Psoas muscle (tissue), 8 donors: Measurements from ENCODE around the gene TMSB10. TPM values are rescaled to one million over a fixed set of nuclear protein-coding genes. Genes with fewer than 3 reads are reported as not detected.

Experiments used
- ATAC-seq, 4 donors: fragments of 200-7000 bp; cut with Tn5 transposase; one replicate each; pipeline ENCODE4 v1.9.1; 2020; ENCODE audit warnings: moderate library complexity in 3 of 4, mild to moderate bottlenecking in 2 of 4
- DNase-seq, 2 donors: peaks; one replicate each; pipeline ENCODE4 v3.0.0-alpha.2; 2020
- H3K27ac ChIP-seq: fragments of 200-600 bp; one replicate; pipeline ENCODE4 v1.8.0; 2022
- H3K27me3 ChIP-seq, 3 donors: fragments of 200-600 bp in 1 of 3; one replicate each; pipeline versions ENCODE4 v1.6.1 to v1.8.0; 2013 to 2022; ENCODE audit warnings: low read length in 2 of 3, mild to moderate bottlenecking in 2 of 3, moderate library complexity in 1 of 3; ENCODE audit not compliant: insufficient read depth in 3 of 3
- H3K36me3 ChIP-seq, 2 donors: fragments of 200-600 bp in 1 of 2; one replicate each; pipeline versions ENCODE4 v1.6.1 to v1.8.0; 2013 to 2022; ENCODE audit warnings: low read depth in 1 of 2, mild to moderate bottlenecking in 1 of 2, moderate library complexity in 1 of 2; ENCODE audit not compliant: insufficient read depth in 1 of 2
- H3K4me1 ChIP-seq: fragments of 200-600 bp; one replicate; pipeline ENCODE4 v1.8.0; 2022
- H3K4me3 ChIP-seq: fragments of 200-600 bp; one replicate; pipeline ENCODE4 v1.8.0; 2022; ENCODE audit warnings: mild to moderate bottlenecking
- H3K9me3 ChIP-seq: fragments of 200-600 bp; one replicate; pipeline ENCODE4 v1.8.0; 2022
- WGBS, 3 donors: extraction: QIAGEN DNeasy Blood & Tissue Kit; methylation state at CpG; one replicate each; pipeline versions ENCODE4 v1.1.6 to v1.1.7; 2013; 5-methylcytosine and 5-hydroxymethylcytosine counted together
- intact Hi-C, 2 donors: fragments of 100-400 bp; cut with DNase I; formaldehyde crosslinking; loops; one replicate each; pipeline versions ENCODE4 v1.11.0 to v1.14.2; 2022
- long read RNA-seq, 2 donors: library from polyadenylated mRNA; unstranded; transcript quantifications; one replicate each; pipeline ENCODE4 v2.0.0, GENCODE V29; 2021
- polyA plus RNA-seq, 3 donors: library from polyadenylated mRNA; stranded (reverse); fragments of 200-250 nt; gene quantifications; one replicate each; pipeline ENCODE4 v1.2.3, GENCODE V29; 2013
- total RNA-seq, 4 donors: library from RNA; stranded (reverse); fragmentation: NEBNext Ultra II Directional in 2 of 4; extraction: Animal tissue kit (Norgen Biotek cat#: 25700) in 2 of 4; gene quantifications; one replicate each; pipeline versions ENCODE4 v1.2.1 to v1.2.4, GENCODE V29; 2021 to 2023
- TF ChIP-seq, protein P1 (sequence below): fragments of 200-600 bp; IDR thresholded peaks from one replicate; pipeline ENCODE4 v1.8.0; 2022; ENCODE audit warnings: antibody characterized with exemption
- donor health status: healthy with polysubstance abuse.
- donor health status: DM: no; HTN: no; CAD: no; lungs with moderate emphysema.
- donor health status: Bipolar disorder and iron deficiency.
- donor health status: healthy.
- donor health status: DM: yes; HTN: yes; CAD: no.
- donor health status: DM: no; HTN: no; CAD: no.
- donor health status: DM: no; HTN: no; CAD: no.
- donor health status: DM: yes; HTN: yes; CAD: no.

The TMSB10 gene
- total RNA-seq (100 to 1,000 TPM; 181 to 306 (median 239) TPM), polyA plus RNA-seq (100 to 1,000 TPM; 223 to 849 (median 317) TPM)
- long read RNA-seq, donor 1, transcript TMSB10-201 (3 exons, 496 nt), result major isoform, 118 of 126 reads
- long read RNA-seq, donor 1, partial matches to known transcripts, result 5 of 126 reads
- long read RNA-seq, donor 1, other reads (novel, unspliced or antisense), result 3 of 126 reads
- long read RNA-seq, donor 2, transcript TMSB10-201 (3 exons, 496 nt), result major isoform, 85 of 93 reads
- long read RNA-seq, donor 2, partial matches to known transcripts, result 7 of 93 reads
- long read RNA-seq, donor 2, other reads (novel, unspliced or antisense), result 1 of 93 reads

DNA sequence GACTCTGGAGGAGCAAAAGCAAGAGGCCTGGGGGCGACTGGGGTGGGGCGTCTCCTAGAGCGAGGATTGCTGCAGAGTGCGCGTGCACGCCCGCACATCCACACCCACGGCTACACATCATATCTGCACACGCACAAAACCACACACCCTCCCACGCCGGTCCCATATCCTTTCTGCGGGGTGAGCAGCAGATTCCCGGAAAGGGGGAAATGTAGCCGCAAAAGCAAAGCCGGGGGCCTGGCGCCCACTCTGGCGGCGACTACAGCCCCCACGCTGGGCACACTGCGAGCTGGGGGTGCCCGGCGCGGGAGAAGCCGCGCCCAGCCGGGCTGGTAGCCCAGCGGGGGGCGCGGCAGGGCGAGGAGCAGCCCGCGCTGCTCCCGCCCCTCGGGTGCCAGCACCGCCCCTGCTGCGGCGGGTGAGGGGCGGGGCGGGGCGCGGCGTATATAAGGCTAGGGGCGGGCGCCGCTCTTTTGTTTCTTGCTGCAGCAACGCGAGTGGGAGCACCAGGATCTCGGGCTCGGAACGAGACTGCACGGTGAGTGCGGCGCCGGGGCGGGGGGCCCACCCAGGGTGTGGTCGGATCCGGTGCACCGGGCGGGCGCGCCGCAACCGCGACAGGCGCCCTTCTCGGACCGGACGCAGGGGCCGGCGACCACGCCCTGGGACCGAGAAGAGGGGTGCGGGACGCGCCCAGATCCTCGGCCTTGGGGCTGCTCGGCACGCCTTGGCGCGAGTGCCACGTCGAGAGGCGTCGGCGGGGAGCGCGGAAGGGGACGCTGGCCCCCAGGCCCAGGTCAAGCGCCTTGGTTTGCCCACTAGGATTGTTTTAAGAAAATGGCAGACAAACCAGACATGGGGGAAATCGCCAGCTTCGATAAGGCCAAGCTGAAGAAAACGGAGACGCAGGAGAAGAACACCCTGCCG lies at the start of gene TMSB10:
TMSB10 (plus strand) TSS at position 476 of the 927 bp plus-strand sequence.
- no peaks in the 10 kb centered on the region for H3K9me3 ChIP-seq
- intact Hi-C loops, result no loop called here
- H3K4me3 ChIP-seq, result peak within 1 kb of the TSS; percentile 90
- TF ChIP-seq, protein P1, sequence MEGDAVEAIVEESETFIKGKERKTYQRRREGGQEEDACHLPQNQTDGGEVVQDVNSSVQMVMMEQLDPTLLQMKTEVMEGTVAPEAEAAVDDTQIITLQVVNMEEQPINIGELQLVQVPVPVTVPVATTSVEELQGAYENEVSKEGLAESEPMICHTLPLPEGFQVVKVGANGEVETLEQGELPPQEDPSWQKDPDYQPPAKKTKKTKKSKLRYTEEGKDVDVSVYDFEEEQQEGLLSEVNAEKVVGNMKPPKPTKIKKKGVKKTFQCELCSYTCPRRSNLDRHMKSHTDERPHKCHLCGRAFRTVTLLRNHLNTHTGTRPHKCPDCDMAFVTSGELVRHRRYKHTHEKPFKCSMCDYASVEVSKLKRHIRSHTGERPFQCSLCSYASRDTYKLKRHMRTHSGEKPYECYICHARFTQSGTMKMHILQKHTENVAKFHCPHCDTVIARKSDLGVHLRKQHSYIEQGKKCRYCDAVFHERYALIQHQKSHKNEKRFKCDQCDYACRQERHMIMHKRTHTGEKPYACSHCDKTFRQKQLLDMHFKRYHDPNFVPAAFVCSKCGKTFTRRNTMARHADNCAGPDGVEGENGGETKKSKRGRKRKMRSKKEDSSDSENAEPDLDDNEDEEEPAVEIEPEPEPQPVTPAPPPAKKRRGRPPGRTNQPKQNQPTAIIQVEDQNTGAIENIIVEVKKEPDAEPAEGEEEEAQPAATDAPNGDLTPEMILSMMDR, result no peak
- H3K36me3 ChIP-seq, result no peaks in the 10 kb centered on the region
- ATAC-seq (peak; percentile 84 to 89 (median 86)), DNase-seq (peak; percentile 86 to 92)
- H3K27me3 ChIP-seq, result peaks cover 0 to 13% (median 0%) of the 10 kb centered on the region in 3 donors
- 0 to 1% (median 1%) methylated on average over 82 to 94 of the region's 94 CpGs for WGBS, 3 donors
- H3K27ac ChIP-seq, result peak within 1 kb of the TSS; percentile 80
- H3K4me1 ChIP-seq, result peaks cover 3% of the 10 kb centered on the region

DNA sequence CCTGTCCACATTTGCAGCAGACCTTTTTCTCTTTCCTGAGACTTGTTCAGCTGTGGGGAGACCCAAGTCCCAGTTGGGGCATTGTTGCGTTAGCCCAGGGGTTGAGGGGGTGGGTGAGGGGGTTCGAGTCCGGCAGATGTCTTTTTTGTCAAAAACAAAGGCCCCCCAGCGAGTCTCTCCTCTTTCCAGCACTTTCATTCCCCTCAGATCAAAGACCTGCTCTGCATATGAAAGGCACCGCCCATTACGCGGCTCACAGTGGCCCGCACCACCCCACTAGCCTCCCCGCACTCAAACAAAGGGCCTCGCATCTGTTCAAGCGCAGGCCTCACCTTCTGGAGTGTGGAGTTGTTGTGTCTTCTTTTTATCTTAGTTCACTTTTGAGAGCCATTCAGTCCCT lies 49.7 kb upstream of the TMSB10 start:
- Histone ChIP-seq H3K36me3 (no peaks in the 10 kb centered on the region), H3K4me3 (no peak overlapping the region), H3K27me3 (peaks cover 0 to 3% (median 0%) of the 10 kb centered on the region in 3 donors), H3K27ac (no peak overlapping the region), H3K9me3 (no peaks in the 10 kb centered on the region), H3K4me1 (no peaks in the 10 kb centered on the region)
- intact Hi-C loops, result no loop called here
- TF ChIP-seq, protein P1, result no peak
- DNase-seq (no peak), ATAC-seq (no peak)
- 22 to 33% (median 25%) methylated on average over 11 of the region's 11 CpGs for WGBS, 3 donors

DNA sequence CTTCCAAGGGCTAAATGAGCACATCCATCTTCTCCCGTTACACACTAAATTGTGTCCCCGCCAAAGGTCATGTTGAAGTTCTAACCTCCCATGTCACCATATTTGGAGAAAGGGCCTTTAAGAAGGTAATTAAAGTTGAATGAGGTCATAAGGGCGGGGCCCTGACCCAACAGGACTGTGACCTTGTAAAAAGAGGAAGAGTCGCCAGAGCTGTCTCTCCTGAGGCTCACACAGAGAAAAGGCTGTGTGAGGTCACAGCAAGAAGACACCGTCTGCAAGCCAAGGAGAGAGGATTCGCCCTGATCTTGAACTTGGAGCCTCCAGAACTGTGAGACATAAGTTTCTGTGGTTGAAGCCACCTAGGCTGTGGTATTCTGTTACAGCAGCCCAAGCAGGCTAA lies 48.7 kb upstream of the TMSB10 start:
- ATAC-seq (no peak), DNase-seq (no peak)
- Histone ChIP-seq H3K4me1 (no peaks in the 10 kb centered on the region), H3K36me3 (no peaks in the 10 kb centered on the region), H3K4me3 (no peak overlapping the region), H3K27me3 (peaks cover 0 to 3% (median 0%) of the 10 kb centered on the region in 3 donors), H3K27ac (no peak overlapping the region), H3K9me3 (no peaks in the 10 kb centered on the region)
- WGBS, 3 donors, result 62 to 64% (median 64%) methylated on average over 6 of the region's 6 CpGs
- TF ChIP-seq, protein P1, result no peak
- intact Hi-C loops, result no loop called here

DNA sequence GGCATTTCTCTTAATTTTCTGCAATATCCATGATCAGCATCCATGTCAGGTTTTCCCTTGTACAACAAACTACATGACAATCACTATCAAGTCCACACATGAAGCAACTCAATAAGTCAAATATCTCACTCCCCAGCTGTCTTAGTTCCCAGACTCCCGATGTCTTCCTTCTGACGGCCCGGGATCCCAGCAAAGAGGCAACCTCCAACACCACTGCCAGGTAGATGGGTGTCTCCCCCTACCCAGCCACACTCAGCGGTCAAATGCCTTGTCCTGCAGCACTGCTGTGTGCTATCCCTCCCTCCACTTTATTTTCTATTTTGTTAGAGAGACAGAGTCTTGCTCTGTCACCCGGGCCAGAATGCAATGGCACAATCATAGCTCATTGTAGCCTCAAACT lies 47.9 kb upstream of the TMSB10 start:
- no peaks in the 10 kb centered on the region for H3K4me1 ChIP-seq
- intact Hi-C loops, result no loop called here
- ATAC-seq (no peak), DNase-seq (no peak)
- TF ChIP-seq, protein P1, result no peak
- H3K36me3 ChIP-seq, result no peaks in the 10 kb centered on the region
- 87 to 93% (median 90%) methylated on average over 5 of the region's 5 CpGs for WGBS, 3 donors
- H3K27ac ChIP-seq, result no peak overlapping the region
- H3K27me3 ChIP-seq, result peaks cover 0 to 3% (median 0%) of the 10 kb centered on the region in 3 donors
- H3K9me3 ChIP-seq, result no peaks in the 10 kb centered on the region
- H3K4me3 ChIP-seq, result no peak overlapping the region
